HEK293 (cell line): ENCODE data around the gene RYR2.

Experiments used
- CTCF ChIP-seq: fragments of 450-650 bp; formaldehyde crosslinking; IDR thresholded peaks from 2 replicates; pipeline ENCODE4 v1.5.1; 2016; ENCODE audit warnings: missing biosample characterization, missing genetic modification characterization
- TCF7L2 ChIP-seq: IDR thresholded peaks from 2 replicates; pipeline ENCODE4 v1.6.1; 2011; ENCODE audit warnings: low read depth, mild to moderate bottlenecking, inconsistent platforms, low read length, moderate library complexity, borderline replicate concordance
- ZNF155 ChIP-seq: fragments of 450-650 bp; formaldehyde crosslinking; IDR thresholded peaks from 2 replicates; pipeline ENCODE4 v1.5.1; 2016; ENCODE audit warnings: missing biosample characterization, missing genetic modification characterization
- ZNF184 ChIP-seq: fragments of 450-650 bp; IDR thresholded peaks from 2 replicates; pipeline ENCODE4 v1.5.1; 2018; ENCODE audit warnings: missing biosample characterization, mild to moderate bottlenecking, missing genetic modification characterization
- ZNF521 ChIP-seq: fragments of 450-650 bp; formaldehyde crosslinking; IDR thresholded peaks from 2 replicates; pipeline ENCODE4 v1.5.1; 2017; ENCODE audit warnings: missing biosample characterization, mild to moderate bottlenecking, missing genetic modification characterization
- ZNF830 ChIP-seq: fragments of 450-650 bp; IDR thresholded peaks from 2 replicates; pipeline ENCODE4 v1.5.0; 2018; ENCODE audit warnings: missing biosample characterization, missing genetic modification characterization, low read depth, mild to moderate bottlenecking, moderate library complexity

DNA sequence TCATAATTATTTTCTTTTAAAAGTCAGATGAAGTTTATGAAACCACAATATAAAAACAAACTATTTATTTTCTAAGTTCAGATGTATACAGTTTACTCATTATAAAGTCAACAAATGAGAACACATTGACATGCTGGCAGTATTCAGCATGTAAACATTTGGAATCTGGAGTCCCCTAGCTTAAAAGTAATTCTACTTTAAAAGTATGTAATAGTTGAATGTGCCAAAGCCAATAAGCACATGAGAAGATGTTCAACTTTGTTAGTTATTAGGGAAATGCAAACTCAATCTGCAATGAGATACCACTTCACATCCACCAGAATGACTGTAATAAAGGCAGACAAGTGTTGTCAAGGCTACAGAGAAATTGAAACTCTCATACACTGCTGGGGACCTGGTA is 96.6 kb downstream of the RYR2 start:
- no peak for TF ChIP-seq CTCF (tag by site-specific recombination)
- no peak for TF ChIP-seq ZNF184 (tag by site-specific recombination)
- no peak for TF ChIP-seq TCF7L2
- TF ChIP-seq ZNF830, result no peak
- TF ChIP-seq ZNF521 (tag by site-specific recombination), result no peak
- no peak for TF ChIP-seq ZNF155
